Body of pancreas (tissue), 4 donors: Measurements from ENCODE around the gene ZDHHC13. TPM values are rescaled to one million over a fixed set of nuclear protein-coding genes. Genes with fewer than 3 reads are reported as not detected.

ENCODE experiments used
- ATAC-seq: fragments of 150-250 bp; one replicate; pipeline ENCODE4 v1.9.1; 2016
- DNase-seq, 4 donors: peaks; one replicate each; pipeline ENCODE4 v3.0.0-alpha.2; 2019
- H3K27ac ChIP-seq, 4 donors: fragments of 200-600 bp; sonication (generic); 1 replicate in 3 of 4; 2 replicates in 1 of 4; pipeline versions ENCODE4 v1.5.1 to v1.6.1; 2016 to 2019; ENCODE audit warnings: mild to moderate bottlenecking in 1 of 4, mixed read lengths in 1 of 4, moderate library complexity in 1 of 4
- H3K27me3 ChIP-seq, 2 donors: fragments of 200-600 bp; sonication (generic); one replicate each; pipeline ENCODE4 v1.6.0; 2016; ENCODE audit warnings: mild to moderate bottlenecking in 1 of 2
- H3K36me3 ChIP-seq, 2 donors: fragments of 200-600 bp; sonication (generic); replicated peaks in 1 of 2; 2 replicates each; pipeline ENCODE4 v1.5.1; 2016; ENCODE audit warnings: low read depth in 2 of 2; ENCODE audit not compliant: insufficient read depth in 1 of 2
- H3K4me1 ChIP-seq: fragments of 200-600 bp; sonication (generic); one replicate; pipeline ENCODE4 v1.6.0; 2016
- H3K4me3 ChIP-seq, 2 donors: fragments of 200-600 bp; sonication (generic); 1 replicate in 1 of 2; 2 replicates in 1 of 2; pipeline ENCODE4 v1.5.1; 2016 to 2019
- H3K9me3 ChIP-seq, 3 donors: fragments of 200-600 bp; sonication (generic); 1 replicate in 2 of 3; 2 replicates in 1 of 3; pipeline ENCODE4 v1.5.1; 2016
- POLR2A ChIP-seq, 3 donors: fragments of 450-650 bp; IDR thresholded peaks; one replicate each; pipeline ENCODE4 v1.6.1; 2016; ENCODE audit warnings: antibody characterized with exemption in 3 of 3, mild to moderate bottlenecking in 2 of 3
- WGBS, 2 donors: methylation state at CpG; one replicate each; pipeline ENCODE4 v1.1.5; 2017; 5-methylcytosine and 5-hydroxymethylcytosine counted together
- intact Hi-C: fragments of 100-400 bp; cut with DNase I; formaldehyde crosslinking; loops from one replicate; pipeline ENCODE4 v1.15.1; 2023
- total RNA-seq, 2 donors: library from RNA; depleted of rRNA; stranded (reverse); fragments of >200 nt; gene quantifications; one replicate each; pipeline ENCODE4 v1.1.0, GENCODE V29; 2016
- TF ChIP-seq, protein P1 (sequence below), 7 experiments: fragments of 450-650 bp in 4 of 7; fragments of 200-600 bp in 3 of 7; sonication (generic) in 3 of 7; IDR thresholded peaks; one replicate each; pipeline ENCODE4 v1.5.1; 2016 to 2019; ENCODE audit warnings: antibody characterized with exemption in 7 of 7

The ZDHHC13 gene
- total RNA-seq, 2 donors from 2014 or later, result 12.2 to 16.9 TPM

DNA sequence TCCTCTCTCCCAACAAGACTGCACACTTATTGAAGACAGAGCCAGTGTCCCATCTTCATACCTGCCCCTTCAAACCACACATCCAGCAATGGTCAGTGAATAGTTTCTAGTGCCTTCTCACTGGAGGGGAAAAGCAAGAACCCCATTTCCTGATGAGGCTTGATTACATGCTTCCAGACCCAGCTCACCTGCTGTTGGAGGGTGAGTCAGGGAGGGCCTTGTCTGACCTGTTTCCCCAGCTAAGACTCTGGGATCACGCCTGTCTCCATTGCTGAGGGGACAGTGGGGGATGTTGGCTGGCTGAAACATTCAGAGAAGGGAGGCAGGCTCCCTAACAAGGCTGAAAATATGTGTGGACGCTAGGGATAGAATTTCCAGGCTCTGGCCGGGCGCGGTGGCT is 27.5 kb upstream of the ZDHHC13 start:
- Histone ChIP-seq H3K27me3 (no peaks in the 10 kb centered on the region), H3K4me1 (no peaks in the 10 kb centered on the region), H3K36me3 (no peaks in the 10 kb centered on the region), H3K9me3 (no peaks in the 10 kb centered on the region), H3K27ac (no peak overlapping the region), H3K4me3 (no peak overlapping the region)
- TF ChIP-seq POLR2A (IDR thresholded peaks at IDR 0.05), result no peak
- TF ChIP-seq, protein P1, sequence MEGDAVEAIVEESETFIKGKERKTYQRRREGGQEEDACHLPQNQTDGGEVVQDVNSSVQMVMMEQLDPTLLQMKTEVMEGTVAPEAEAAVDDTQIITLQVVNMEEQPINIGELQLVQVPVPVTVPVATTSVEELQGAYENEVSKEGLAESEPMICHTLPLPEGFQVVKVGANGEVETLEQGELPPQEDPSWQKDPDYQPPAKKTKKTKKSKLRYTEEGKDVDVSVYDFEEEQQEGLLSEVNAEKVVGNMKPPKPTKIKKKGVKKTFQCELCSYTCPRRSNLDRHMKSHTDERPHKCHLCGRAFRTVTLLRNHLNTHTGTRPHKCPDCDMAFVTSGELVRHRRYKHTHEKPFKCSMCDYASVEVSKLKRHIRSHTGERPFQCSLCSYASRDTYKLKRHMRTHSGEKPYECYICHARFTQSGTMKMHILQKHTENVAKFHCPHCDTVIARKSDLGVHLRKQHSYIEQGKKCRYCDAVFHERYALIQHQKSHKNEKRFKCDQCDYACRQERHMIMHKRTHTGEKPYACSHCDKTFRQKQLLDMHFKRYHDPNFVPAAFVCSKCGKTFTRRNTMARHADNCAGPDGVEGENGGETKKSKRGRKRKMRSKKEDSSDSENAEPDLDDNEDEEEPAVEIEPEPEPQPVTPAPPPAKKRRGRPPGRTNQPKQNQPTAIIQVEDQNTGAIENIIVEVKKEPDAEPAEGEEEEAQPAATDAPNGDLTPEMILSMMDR (IDR thresholded peaks at IDR 0.05), result no peak
- WGBS, 2 donors, result 95% methylated on average over 5 of the region's 5 CpGs
- DNase-seq (no peak), ATAC-seq (no peak)
- intact Hi-C loops, result no loop called here

DNA sequence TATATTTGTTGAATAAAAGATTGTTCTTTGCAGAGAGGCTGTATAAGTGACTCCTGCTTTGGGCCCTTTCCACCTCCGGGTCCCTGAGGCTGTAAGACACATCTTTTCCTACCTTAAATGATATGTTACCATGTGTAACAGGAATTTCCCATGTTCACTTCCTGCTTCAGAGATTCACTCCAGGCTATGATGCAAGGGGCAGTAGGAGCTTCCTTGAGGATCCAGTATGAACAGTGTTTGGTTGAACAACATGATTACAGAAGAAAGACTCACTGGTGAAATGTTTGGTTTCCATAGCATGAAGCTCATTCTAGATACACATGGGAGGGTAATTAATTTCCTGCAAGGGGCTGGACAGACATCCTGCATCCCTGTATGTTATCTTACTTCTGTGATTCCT is 25.6 kb upstream of the ZDHHC13 start:
- Histone ChIP-seq H3K9me3 (no peaks in the 10 kb centered on the region), H3K27ac (no peak overlapping the region), H3K27me3 (no peaks in the 10 kb centered on the region), H3K4me1 (no peaks in the 10 kb centered on the region), H3K4me3 (no peak overlapping the region), H3K36me3 (no peaks in the 10 kb centered on the region)
- no peak for TF ChIP-seq POLR2A (IDR thresholded peaks at IDR 0.05)
- TF ChIP-seq, protein P1 (IDR thresholded peaks at IDR 0.05), result no peak
- DNase-seq, result no peak
- 88 to 91% methylated on average over 1 of the region's 1 CpG for WGBS, 2 donors
- intact Hi-C loops, result no loop called here
- ATAC-seq, result no peak

DNA sequence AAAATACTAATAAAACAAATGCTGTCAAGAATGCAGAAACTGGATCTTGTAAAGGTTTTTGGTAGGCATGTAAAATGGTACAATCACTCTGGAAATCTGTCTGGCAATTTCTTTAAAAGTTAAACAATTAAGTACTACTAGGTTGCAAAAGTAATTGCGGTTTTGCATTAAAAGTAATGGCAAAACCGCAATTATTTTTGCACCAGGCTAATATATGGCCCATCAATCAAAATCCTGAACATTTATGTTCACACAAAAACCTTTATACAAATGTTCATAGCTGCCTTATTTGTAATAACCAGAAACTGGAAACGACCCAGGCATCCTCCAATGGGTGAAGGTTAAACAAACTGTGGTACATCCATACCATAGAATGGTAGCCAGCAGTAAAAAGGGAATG is 24.6 kb upstream of the ZDHHC13 start:
- no peak for ATAC-seq
- TF ChIP-seq POLR2A (IDR thresholded peaks at IDR 0.05), result no peak
- TF ChIP-seq, protein P1 (IDR thresholded peaks at IDR 0.05), result no peak
- intact Hi-C loops, result no loop called here
- Histone ChIP-seq H3K27ac (no peak overlapping the region), H3K27me3 (no peaks in the 10 kb centered on the region), H3K9me3 (no peaks in the 10 kb centered on the region), H3K4me1 (no peaks in the 10 kb centered on the region), H3K36me3 (no peaks in the 10 kb centered on the region), H3K4me3 (no peak overlapping the region)
- WGBS, 2 donors, result 70 to 76% methylated on average over 3 of the region's 3 CpGs
- no peak for DNase-seq

DNA sequence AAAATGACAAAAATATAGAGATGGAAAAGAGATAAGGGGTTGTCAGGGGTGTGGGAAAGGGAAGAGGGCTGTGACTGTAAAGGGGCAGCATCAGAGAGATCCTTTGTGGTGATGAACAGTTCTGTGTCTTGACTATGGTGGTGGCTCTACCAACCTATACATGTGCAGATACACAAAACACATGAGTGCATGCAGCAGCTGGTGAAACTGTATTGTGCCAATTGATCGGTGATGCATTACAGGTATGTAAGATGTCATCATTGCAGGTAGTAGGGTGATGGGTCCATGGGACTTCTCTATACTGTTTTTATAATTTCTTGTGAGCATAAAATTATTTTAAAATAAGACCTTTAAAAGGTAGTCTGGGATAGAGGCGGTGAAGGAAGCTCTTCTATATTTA is 24.1 kb upstream of the ZDHHC13 start:
- WGBS, 2 donors, result 89 to 91% methylated on average over 2 of the region's 2 CpGs
- no peaks in the 10 kb centered on the region for H3K36me3 ChIP-seq
- intact Hi-C loops, result no loop called here
- H3K9me3 ChIP-seq, result no peaks in the 10 kb centered on the region
- ATAC-seq (no peak), DNase-seq (no peak)
- H3K27me3 ChIP-seq, result no peaks in the 10 kb centered on the region
- H3K4me1 ChIP-seq, result no peaks in the 10 kb centered on the region
- TF ChIP-seq, protein P1 (IDR thresholded peaks at IDR 0.05), result no peak
- TF ChIP-seq POLR2A (IDR thresholded peaks at IDR 0.05), result no peak
- no peak overlapping the region for H3K27ac ChIP-seq
- no peak overlapping the region for H3K4me3 ChIP-seq

DNA sequence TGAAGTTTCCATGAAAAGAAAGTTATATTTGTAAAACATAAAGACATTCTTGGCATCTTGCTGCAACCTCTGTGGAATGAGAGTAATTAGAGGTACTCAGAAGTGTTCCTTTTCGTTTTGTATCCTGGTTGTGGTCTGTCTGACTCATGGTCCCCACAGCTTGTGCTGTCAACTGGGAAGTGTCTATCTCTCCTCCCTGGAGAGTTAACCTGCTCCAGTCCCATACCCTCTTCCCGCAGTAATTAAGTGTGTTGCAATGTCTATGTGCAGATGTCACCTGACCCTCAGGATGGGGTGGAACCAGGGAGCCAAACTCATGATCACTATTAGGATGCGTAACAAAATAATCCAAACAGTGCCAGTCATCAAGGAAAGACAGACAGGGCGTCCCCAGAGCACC is 23.0 kb upstream of the ZDHHC13 start:
- Histone ChIP-seq H3K4me3 (no peak overlapping the region), H3K9me3 (no peaks in the 10 kb centered on the region), H3K27ac (no peak overlapping the region), H3K27me3 (no peaks in the 10 kb centered on the region), H3K4me1 (no peaks in the 10 kb centered on the region), H3K36me3 (no peaks in the 10 kb centered on the region)
- TF ChIP-seq POLR2A (IDR thresholded peaks at IDR 0.05), result no peak
- TF ChIP-seq, protein P1 (IDR thresholded peaks at IDR 0.05), result no peak
- intact Hi-C loops, result no loop called here
- 59 to 66% methylated on average over 4 of the region's 4 CpGs for WGBS, 2 donors
- ATAC-seq, result no peak
- no peak for DNase-seq
